T1000 (cell line): ENCODE data around the gene JPH2.
A peak's percentile ranks its signal among the peaks of the same experiment; 100 is the strongest.
"Not testable (repeated sequence)": the region's sequence is repeated elsewhere in the genome, so short reads cannot be mapped to it uniquely, and the experiment has no call there.

Source experiments
- DNase-seq: peaks from one replicate; lab custom pipeline; 2025; ENCODE audit warnings: mixed read lengths; lab: John Stamatoyannopoulos, UW

JPH2 gene

DNA sequence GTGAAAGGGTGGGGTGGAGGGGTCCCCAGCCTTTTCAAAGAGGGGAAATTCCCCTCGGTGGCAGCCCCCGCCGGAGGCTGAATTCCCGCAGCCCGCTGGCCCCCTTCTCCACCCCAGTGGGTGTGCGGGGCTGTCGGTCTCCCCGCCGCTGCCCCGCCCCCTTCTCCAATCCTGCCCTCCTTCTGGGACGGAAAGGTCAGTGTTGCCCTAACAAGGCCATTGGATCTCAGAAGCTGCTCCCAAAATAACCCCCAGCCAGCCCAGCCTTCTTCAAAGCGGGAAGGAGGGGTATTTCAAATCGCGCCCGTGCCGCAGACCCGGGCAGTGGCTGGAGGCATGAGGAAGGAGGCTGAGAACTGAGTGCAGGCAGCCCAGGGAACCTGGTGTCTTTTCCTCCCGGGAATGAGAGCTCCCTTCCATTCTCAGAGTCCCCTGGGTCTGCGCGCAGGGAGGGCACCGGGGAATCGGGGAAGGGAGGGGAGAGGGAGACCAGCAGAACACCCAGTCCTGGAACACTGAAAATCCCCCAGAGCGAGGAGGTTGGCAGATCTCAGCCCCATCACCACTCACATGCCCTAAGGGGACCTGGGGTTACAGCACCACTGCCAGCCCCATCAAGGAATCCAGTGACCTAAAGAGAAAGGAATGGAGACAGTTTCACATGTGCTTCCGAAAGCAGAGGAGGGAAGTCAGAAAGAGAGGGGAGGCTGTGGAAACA is at the start of gene JPH2:
Gene JPH2 (minus strand): TSS at position 135 of the 718 bp plus-strand sequence. CDS start 483 bp downstream, outside the sequence.
- DNase-seq = peak; percentile 94

DNA sequence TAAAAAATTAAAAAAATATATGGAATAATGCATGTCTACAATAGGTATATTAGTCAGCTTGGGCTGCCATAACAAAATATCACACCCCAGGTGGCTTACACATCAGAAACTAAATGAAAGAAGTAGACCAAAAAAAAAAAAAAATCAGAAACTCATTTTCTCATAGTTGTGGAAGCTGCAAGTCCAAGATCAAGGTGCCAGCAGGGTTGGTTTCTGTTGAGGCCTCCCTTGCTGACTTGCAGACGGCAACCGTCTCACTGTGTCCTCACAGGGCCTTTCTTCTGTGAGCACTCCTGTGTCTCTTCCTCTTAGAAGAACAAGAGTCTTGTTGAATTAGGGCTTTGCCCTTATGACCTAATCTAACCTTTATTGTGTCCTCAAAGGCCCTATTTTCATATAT is 48.7 kb upstream of the JPH2 start:
- no peak for DNase-seq

DNA sequence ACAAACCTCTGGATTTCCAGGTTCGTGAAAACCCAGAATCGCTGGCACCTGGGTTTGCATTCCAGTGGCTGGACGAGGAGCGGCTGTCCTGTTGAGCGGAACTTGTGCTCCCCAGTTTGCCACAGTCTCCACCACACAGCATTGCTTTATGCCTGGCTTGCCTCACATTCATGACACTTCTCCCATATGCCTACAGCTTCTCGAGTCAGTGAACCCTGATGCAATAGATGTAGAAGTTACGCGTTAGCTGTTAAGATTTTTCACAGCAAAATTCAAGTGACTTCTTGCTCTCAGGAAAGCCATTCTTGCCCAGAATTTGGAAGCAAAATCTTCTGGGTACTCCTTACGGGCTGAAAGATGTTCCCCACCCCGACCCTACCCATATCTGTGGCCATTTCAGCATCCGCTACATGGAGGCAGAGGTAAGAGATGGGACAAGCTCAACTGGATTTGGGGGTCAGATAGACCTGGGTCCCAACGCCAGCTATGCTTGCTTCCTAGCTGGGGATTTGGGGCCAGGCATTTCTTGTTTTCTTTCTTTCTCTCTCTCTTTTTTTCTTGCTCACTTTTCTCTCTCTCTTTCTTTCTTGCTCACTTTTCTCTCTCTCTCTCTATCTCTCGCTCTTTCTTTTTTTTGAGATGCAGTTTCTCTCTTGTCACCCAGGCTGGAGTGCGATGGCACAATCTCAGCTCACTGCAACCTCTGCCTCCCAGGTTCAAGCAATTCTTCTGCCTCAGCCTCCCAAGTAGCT is 47.8 kb upstream of the JPH2 start:
- no peak for DNase-seq

DNA sequence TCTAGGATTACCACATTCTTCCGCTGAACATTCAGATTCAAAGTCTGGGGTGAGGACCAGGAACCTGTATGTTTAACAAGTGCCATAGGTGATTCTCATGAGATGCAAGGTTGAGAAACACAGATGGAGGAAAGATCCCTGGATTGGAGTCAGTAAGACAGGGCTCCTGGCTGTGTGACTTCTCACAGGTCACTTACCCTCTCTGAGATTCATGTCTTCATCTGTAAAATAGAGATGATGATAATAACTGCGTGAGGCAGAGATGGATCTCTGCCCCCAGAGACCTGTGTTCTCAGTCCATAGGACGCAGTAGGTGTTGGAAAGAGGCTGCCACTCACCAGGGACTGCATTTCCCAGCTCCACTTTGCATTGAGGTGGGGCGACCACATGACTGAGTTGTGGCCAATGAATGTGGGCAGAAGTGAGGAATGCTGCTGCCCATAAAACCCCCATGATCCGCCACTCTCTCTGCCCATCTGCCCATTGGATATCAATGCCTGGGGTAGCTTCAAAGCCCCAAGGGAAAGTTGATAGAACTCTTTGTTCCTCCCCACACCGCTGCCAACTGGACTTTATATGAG is 46.5 kb upstream of the JPH2 start:
- no peak for DNase-seq

GRCh38 chr20:44232469-44232856 is 45.5 kb upstream of the JPH2 start:
- not testable (repeated sequence) for DNase-seq

- DNase-seq = no peak
These were observed 44.9 kb upstream of the JPH2 start for GRCh38 chr20:44231713-44232468.

DNA sequence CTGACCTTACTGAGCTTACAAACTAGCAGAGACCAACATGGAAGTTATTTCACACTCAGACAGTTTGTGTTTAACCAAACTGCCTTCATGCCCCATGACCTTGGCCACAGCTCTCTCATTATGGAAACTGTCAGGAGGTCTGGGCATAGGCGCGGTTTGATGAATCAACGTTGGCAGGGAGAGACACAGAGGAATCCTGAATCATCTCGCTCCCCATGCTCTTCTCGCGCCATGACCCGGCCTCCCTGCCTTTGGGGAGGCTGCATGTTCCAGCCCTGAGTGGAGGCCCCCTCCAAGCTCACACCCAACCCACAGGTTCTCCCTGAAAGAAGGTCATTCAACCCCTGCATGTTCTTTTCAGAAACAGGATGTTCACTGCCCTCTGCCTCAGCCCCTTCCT is 44.2 kb upstream of the JPH2 start:
- no peak for DNase-seq

GRCh38 chr20:44228465-44229258 is 41.7 kb upstream of the JPH2 start:
- no peak for DNase-seq

GRCh38 chr20:44224637-44225036 is 37.6 kb upstream of the JPH2 start:
- no peak for DNase-seq

DNA sequence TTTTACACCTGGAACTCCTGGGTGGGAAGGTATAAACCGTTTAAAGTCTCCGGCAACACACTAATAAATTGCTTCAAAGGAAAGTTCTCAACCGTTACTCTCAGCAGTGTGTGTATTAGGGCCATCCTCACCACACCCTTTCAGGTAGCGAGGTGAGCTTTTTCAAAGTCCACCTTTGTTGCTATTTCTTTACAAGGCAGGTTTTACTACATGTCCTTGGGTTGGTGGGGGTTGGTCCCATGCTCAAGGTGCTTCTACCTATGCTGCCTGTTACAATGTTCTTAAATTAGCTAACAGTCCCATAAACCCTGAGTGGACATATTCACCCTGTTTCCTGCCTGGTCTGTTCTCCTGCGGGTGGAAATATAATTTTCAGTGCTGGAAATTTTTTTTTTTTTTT is 36.7 kb upstream of the JPH2 start:
- DNase-seq = no peak

GRCh38 chr20:44222633-44223368 is 35.8 kb upstream of the JPH2 start:
- DNase-seq = no peak

DNA sequence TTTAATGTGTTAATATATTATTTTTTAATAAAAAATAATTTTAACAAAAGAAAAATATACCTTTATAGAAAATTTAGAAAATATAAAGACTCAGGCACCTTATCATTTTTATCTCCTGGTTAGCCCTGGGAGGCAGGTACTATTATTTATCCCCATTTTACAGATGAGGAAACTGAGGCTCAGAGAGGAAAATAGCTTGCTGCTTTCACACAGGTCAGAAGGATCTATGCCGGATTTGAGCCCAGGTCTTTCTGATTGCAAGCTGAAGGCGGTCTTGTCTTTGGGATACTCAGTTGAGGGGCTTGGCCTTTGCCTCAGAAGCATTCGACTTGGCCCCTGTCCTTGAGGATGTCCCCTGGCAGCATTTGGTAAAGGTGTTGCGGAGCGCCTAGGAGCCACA is 35.0 kb upstream of the JPH2 start:
- DNase-seq = no peak

- no peak for DNase-seq
These were observed 34.5 kb upstream of the JPH2 start for GRCh38 chr20:44221368-44221954.

DNA sequence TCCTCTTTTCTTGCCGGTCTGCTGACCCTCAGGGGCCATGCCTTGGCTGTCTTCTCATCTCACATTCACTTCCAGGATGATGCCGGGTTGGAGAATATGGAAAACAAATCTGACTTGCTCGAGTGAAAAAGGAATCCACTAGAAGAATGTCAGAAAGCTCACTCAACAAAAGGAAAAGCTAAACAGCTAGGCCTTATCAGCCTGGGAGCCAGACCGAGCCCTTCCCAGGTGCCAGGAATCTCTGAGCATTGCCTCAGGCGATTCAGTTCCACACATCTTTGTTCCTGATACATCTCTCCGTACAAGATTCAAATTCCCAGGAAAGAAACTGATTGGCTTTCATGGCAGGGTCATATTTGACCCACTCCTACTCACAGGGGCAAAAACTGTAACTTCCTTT is 32.8 kb upstream of the JPH2 start:
- DNase-seq = no peak

GRCh38 chr20:44219170-44219730 is 32.3 kb upstream of the JPH2 start:
- DNase-seq = no peak

- DNase-seq = no peak
These were observed 31.5 kb upstream of the JPH2 start for GRCh38 chr20:44218446-44218845.

GRCh38 chr20:44217342-44218092 is 30.5 kb upstream of the JPH2 start:
- DNase-seq = peak; percentile 72

- peak; percentile 45 for DNase-seq
These were observed 28.1 kb upstream of the JPH2 start for GRCh38 chr20:44215125-44215524.

GRCh38 chr20:44212792-44213191 is 25.8 kb upstream of the JPH2 start:
- no peak for DNase-seq
